OCI-LY3 (cell line): Measurements from ENCODE around the gene BRPF3.

Source experiments
- EZH2phosphoT487 ChIP-seq: fragments of 200-600 bp; shearing (Covaris generic); IDR thresholded peaks from 2 replicates; pipeline ENCODE4 v1.6.1; 2018; ENCODE audit warnings: antibody characterized with exemption, mixed run types, low read depth
- TF ChIP-seq, protein P1 (sequence below): fragments of 200-600, 300-600 bp; sonication (generic); IDR thresholded peaks from 2 replicates; pipeline ENCODE4 v1.5.1; 2014; ENCODE audit warnings: antibody characterized with exemption, low read length, low read depth

DNA sequence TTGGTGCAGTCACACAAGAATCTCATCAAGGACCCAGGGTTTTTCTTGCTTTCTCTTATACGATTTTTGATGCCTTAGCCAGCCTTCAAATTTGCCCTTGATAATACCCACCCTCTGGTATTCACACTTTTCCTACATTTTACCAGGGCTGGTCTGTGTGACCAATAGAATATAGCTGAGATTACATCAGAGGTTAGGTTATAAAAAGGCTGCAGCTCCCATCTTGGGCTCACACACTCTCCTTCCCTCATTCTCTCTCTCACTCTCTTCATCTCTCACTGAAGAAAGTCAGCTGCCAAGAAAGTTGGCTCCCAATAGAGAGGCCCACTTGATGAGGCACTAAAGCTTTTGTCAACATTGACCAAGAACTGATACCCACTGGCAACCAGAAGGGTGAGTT is 69.2 kb downstream of the BRPF3 start:
- TF ChIP-seq, protein P1, sequence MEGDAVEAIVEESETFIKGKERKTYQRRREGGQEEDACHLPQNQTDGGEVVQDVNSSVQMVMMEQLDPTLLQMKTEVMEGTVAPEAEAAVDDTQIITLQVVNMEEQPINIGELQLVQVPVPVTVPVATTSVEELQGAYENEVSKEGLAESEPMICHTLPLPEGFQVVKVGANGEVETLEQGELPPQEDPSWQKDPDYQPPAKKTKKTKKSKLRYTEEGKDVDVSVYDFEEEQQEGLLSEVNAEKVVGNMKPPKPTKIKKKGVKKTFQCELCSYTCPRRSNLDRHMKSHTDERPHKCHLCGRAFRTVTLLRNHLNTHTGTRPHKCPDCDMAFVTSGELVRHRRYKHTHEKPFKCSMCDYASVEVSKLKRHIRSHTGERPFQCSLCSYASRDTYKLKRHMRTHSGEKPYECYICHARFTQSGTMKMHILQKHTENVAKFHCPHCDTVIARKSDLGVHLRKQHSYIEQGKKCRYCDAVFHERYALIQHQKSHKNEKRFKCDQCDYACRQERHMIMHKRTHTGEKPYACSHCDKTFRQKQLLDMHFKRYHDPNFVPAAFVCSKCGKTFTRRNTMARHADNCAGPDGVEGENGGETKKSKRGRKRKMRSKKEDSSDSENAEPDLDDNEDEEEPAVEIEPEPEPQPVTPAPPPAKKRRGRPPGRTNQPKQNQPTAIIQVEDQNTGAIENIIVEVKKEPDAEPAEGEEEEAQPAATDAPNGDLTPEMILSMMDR, result no peak
- no peak for TF ChIP-seq EZH2phosphoT487
